Activated CD4-positive, alpha-beta T cell treated with anti-CD3 and anti-CD28 coated beads for 36 hours (primary cell): Measurements from ENCODE around the gene TARM1. TPM values are rescaled to one million over a fixed set of nuclear protein-coding genes. Genes with fewer than 3 reads are reported as not detected.
"Not testable (repeated sequence)": the region's sequence is repeated elsewhere in the genome, so short reads cannot be mapped to it uniquely, and the experiment has no call there.

Experiments used
- ATAC-seq: fragments of 200-7000 bp; cut with Tn5 transposase; one replicate; pipeline ENCODE4 v1.10.0; 2021; ENCODE audit warnings: mild to moderate bottlenecking, moderate library complexity
- CTCF ChIA-PET: fragments of 350-600 bp; sonication (Branson Sonifier 250); formaldehyde crosslinking; loops from one replicate; lab custom pipeline; 2021; ENCODE audit warnings: antibody characterized with exemption; lab: Charles Lee
- POLR2A ChIA-PET: fragments of 350-600 bp; sonication (Branson Sonifier 250); formaldehyde crosslinking; loops from one replicate; lab custom pipeline; 2021; ENCODE audit warnings: antibody characterized with exemption, inconsistent platforms; lab: Charles Lee
- DNase-seq: peaks from one replicate; pipeline ENCODE4 v3.0.0-alpha.2; 2020
- H3K27ac Mint-ChIP-seq: one replicate; pipeline ENCODE4 v1.8.0; 2021; ENCODE audit warnings: mixed read lengths
- H3K27me3 Mint-ChIP-seq: one replicate; pipeline ENCODE4 v1.8.0; 2021; ENCODE audit warnings: mixed read lengths
- H3K36me3 Mint-ChIP-seq: one replicate; pipeline ENCODE4 v1.8.0; 2021; ENCODE audit warnings: low read depth, mixed read lengths
- H3K4me1 Mint-ChIP-seq: one replicate; pipeline ENCODE4 v1.8.0; 2021; ENCODE audit warnings: mixed read lengths
- H3K4me3 Mint-ChIP-seq: one replicate; pipeline ENCODE4 v1.8.0; 2021; ENCODE audit warnings: mild to moderate bottlenecking, moderate library complexity, mixed read lengths
- H3K9me3 Mint-ChIP-seq: one replicate; pipeline ENCODE4 v1.8.0; 2021; ENCODE audit warnings: low read depth, mixed read lengths
- intact Hi-C, 2 experiments: fragments of 100-400 bp; cut with DNase I in 1 of 2; cut with micrococcal nuclease in 1 of 2; formaldehyde crosslinking; loops; one replicate each; pipeline versions ENCODE4 v1.14.2 to v1.15.1; 2022 to 2024; cut with DNase I, micrococcal nuclease
- total RNA-seq, 2 experiments: library from RNA; stranded (reverse); gene quantifications; one replicate each; pipeline ENCODE4 v1.2.3, GENCODE V29; 2021

Gene TARM1
- total RNA-seq, 2 experiments from 2014 or later = not detected

DNA sequence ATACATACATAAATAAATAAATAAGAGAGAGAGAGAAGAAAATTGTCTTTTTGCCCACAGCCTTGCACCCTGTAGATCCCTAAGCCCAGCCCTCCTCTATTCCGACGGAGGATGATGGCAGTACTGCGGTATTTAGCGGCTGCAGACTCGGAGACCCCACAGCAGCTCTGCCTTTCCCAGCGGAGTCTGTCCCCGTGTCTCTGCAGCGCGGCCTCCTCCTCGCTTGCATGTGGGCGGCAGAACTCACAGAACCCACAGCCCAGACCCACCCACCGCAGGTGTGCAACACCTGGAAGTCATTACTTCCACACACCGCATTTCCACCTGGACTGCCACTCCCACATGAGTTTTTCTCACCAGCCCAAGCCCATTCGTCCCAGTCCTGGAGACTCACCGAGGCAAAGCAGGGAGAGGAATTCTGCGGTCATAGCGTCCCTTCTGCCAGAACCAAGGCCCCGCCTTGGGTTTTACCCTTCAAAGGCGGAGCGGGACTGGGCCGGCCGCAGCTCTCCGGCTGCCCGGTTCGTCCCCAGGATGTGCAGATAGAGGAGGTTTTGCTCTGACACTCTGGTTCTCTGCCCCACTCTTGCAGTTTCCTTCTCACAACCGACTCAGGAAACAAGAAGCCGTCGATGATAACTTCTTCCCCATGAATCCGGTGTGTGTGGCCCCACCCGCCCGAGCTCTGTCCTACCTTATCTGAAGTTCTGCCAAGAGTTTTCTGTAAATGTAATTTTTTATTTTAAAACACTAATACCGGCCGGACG is 17.6 kb downstream of the TARM1 start, which contains the start of gene VSTM1:
Gene VSTM1 (minus strand): TSS at position 548 of the 767 bp plus-strand sequence. CDS start 120 bp downstream, at position 428.
- intact Hi-C loops = no loop called here
- ChIA-PET POLR2A (no interaction called here), CTCF (no interaction called here)
- Mint-ChIP-seq H3K4me1 (no peaks in the 10 kb centered on the region), H3K4me3 (no peak within 1 kb of the TSS), H3K36me3 (no peaks in the 10 kb centered on the region), H3K27ac (no peak within 1 kb of the TSS), H3K9me3 (no peaks in the 10 kb centered on the region), H3K27me3 (peaks cover 11% of the 10 kb centered on the region)
- DNase-seq = no peak
- no peak for ATAC-seq

DNA sequence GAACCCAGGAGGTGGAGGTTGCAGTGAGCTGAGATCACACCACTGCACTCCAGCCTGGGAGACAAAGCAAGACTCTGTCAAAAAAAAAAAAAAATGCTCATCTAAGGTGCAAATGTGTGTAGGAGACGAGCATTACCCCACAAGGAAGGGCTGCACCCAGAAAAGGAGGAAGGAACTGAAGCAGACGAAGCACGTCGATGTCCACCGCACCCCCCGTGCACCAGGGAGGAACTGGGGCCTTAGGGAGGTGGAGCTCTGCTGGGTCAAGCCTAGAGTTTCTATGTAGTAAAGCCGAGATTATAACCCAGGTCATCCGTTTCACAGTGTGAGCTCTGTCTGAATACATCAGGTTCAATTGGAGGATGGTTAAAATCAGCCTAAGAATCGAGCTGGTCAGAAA is 18.5 kb downstream of the TARM1 start:
- H3K4me1 Mint-ChIP-seq = no peaks in the 10 kb centered on the region
- DNase-seq (no peak), ATAC-seq (no peak)
- intact Hi-C loops = no loop called here
- no peak overlapping the region for H3K4me3 Mint-ChIP-seq
- no peaks in the 10 kb centered on the region for H3K9me3 Mint-ChIP-seq
- H3K27ac Mint-ChIP-seq = no peak overlapping the region
- peaks cover 11% of the 10 kb centered on the region for H3K27me3 Mint-ChIP-seq
- H3K36me3 Mint-ChIP-seq = no peaks in the 10 kb centered on the region
- ChIA-PET CTCF (no interaction called here), POLR2A (no interaction called here)

DNA sequence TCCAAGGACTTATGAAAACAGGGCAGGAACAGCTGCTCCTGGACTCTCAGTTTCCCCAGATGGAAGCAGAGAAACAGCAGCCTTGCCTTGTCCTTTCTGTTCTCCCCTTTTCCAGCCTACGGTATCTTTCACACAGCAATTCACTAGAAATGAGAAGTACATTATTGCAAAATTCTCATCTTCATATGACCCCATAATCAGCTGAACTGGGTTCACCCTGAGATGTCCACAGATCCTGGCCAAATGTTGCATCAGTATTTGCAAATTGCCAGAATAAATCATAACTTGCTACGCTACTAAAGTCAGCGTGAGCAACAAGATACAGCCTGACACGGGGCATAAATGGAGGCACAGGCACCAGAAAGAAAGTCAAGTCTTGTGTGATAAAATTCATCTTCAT is 33.5 kb downstream of the TARM1 start:
- ChIA-PET CTCF (interaction anchor here (1.0 kb wide), 1 partner anchor 255 kb away, joined by 3 read pairs; no protein-coding TSS in a partner anchor), POLR2A (no interaction called here)
- no peaks in the 10 kb centered on the region for H3K9me3 Mint-ChIP-seq
- H3K27me3 Mint-ChIP-seq = peaks cover 20% of the 10 kb centered on the region
- no peaks in the 10 kb centered on the region for H3K4me1 Mint-ChIP-seq
- no peak overlapping the region for H3K27ac Mint-ChIP-seq
- no peaks in the 10 kb centered on the region for H3K36me3 Mint-ChIP-seq
- DNase-seq (no peak), ATAC-seq (no peak)
- H3K4me3 Mint-ChIP-seq = no peak overlapping the region
- intact Hi-C loops = no loop called here

DNA sequence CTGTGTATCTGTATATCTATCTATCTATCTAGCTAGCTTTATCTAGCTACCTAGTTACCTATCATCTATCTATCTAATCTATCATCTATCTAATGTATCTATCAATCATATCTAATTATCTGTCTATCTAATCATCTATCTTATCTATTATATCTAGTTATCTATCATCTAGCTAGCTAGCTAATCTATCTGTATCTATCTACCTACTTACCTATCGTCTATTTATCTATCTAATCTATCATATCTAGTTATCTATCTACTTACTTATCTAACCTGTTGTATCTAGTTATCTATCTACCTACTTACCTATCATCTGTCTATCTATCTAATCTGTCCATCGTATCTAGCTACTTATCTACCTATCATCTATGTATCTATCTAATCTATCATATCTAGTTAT is 35.4 kb downstream of the TARM1 start:
- DNase-seq (no peak), ATAC-seq (no peak)
- H3K27me3 Mint-ChIP-seq = peaks cover 25% of the 10 kb centered on the region
- H3K27ac Mint-ChIP-seq = no peak overlapping the region
- H3K4me1 Mint-ChIP-seq = no peaks in the 10 kb centered on the region
- ChIA-PET CTCF (interaction anchor here (0.9 to 1.6 kb wide), 2 partner anchors 12 to 22 kb away, joined by 3 read pairs; no protein-coding TSS in a partner anchor), POLR2A (no interaction called here)
- intact Hi-C loops = no loop called here
- H3K9me3 Mint-ChIP-seq = no peaks in the 10 kb centered on the region
- no peak overlapping the region for H3K4me3 Mint-ChIP-seq
- no peaks in the 10 kb centered on the region for H3K36me3 Mint-ChIP-seq

DNA sequence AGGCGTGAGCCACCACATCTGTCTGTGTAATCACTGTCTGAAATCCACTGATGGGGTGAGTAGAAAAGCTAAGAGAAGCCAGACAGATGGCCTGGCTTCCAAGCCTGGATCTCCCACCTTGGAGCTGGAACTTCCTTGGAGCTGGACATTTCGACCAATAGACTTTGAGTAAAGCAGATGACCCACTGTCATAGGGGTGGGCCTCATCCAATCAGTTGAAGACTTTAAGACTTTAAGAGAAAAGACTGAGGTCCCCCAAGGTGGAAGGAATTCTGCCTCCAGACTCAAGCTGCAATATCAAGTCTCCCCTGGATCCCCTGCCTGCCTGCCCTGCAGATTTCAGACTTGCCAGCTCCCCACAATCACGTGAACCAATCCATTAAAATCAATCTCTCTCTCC is 38.2 kb downstream of the TARM1 start:
- H3K27me3 Mint-ChIP-seq = peaks cover 21% of the 10 kb centered on the region
- H3K9me3 Mint-ChIP-seq = no peaks in the 10 kb centered on the region
- intact Hi-C loops = no loop called here
- no peak overlapping the region for H3K4me3 Mint-ChIP-seq
- ATAC-seq (no peak), DNase-seq (no peak)
- H3K27ac Mint-ChIP-seq = no peak overlapping the region
- ChIA-PET CTCF (interaction anchor here (0.5 to 1.6 kb wide), 7 partner anchors 11 to 250 kb away, joined by 3 to 7 read pairs (median 5); no protein-coding TSS in a partner anchor), POLR2A (interaction anchor here (0.5 kb wide), 1 partner anchor 568 kb away, joined by 3 read pairs; no protein-coding TSS in a partner anchor)
- H3K4me1 Mint-ChIP-seq = no peaks in the 10 kb centered on the region
- H3K36me3 Mint-ChIP-seq = no peaks in the 10 kb centered on the region

DNA sequence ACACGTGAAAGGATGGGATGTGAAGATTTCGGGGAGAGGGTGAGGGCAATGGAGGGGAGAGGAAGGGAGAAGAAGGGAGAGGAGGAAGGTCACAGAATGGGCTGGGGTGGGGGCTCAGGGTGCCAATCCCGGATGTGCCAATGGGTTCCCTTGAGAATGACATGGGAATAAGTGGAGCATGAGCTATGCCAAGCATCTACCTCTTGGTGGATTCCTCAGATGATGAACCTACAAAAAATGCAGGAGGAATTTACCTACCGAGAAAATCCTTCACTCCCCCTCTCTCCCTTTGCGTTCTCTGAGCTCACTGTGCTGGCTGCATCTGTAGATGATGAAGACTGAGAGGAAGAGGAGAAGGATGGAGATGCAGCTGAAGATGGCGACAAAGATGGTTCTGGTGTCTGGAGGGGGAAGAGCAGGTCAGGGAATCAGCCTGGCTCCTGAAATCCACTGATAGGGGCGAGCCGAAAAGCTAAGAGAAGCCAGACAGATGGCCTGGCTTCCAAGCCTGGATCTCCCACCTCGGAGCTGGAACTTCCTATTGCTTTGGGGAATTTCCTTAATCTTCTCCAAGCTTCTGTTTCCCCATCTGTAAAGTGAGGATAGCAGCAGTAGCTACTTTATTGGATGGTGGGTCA is 39.1 kb downstream of the TARM1 start:
- Mint-ChIP-seq H3K27ac (no peak overlapping the region), H3K36me3 (no peaks in the 10 kb centered on the region), H3K4me1 (no peaks in the 10 kb centered on the region), H3K27me3 (peaks cover 18% of the 10 kb centered on the region), H3K4me3 (no peak overlapping the region), H3K9me3 (no peaks in the 10 kb centered on the region)
- POLR2A ChIA-PET = no interaction called here
- intact Hi-C loops = no loop called here
- ATAC-seq (no peak), DNase-seq (no peak)
- CTCF ChIA-PET = interaction anchor here (0.6 to 1.6 kb wide), 5 partner anchors 11 to 249 kb away, joined by 3 to 7 read pairs (median 6); no protein-coding TSS in a partner anchor

DNA sequence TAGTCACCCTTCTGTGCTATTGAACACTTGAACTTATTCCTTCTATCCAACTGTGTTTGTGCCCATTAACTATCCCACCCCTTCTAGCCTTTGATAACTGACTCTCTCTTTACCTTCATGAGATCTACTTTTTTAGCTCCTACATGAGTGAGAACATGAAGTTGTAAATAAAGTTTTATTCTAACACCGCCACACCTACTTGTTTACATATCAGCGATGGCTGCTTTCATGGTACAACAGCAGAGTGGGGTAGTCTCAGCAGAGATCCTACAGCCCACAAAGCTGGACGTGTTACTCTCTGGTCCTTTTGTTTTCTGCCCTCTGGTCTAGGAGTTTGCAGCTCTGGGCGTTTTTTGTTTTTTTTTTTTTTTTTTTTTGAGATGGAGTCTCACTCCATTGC is 41.2 kb downstream of the TARM1 start:
- H3K9me3 Mint-ChIP-seq = no peaks in the 10 kb centered on the region
- no peaks in the 10 kb centered on the region for H3K4me1 Mint-ChIP-seq
- no peak overlapping the region for H3K27ac Mint-ChIP-seq
- intact Hi-C loops = no loop called here
- no peak for DNase-seq
- CTCF ChIA-PET = interaction anchor here (1.3 to 2.5 kb wide), 2 partner anchors 10 to 15 kb away, joined by 9 read pairs; no protein-coding TSS in a partner anchor
- no peak overlapping the region for H3K4me3 Mint-ChIP-seq
- no peaks in the 10 kb centered on the region for H3K36me3 Mint-ChIP-seq
- POLR2A ChIA-PET = no interaction called here
- H3K27me3 Mint-ChIP-seq = peaks cover 14% of the 10 kb centered on the region
- ATAC-seq = no peak

DNA sequence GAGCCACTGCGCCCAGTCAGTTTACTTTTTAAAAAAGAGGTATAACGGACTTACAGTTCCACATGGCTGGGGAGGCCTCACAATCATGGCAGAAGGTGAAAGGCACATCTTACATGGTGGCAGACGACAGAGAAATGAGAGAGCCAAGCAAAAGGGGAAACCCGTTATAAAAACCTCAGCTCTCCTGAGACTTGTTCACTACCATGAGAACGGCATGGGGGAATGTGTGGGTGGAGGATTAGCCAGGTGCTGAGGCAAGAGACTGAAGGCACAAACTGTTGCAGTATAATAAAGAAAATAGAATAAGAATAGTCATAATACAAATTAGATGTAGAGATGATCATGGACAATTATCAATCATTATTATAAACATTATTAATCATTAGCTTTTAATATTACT is 44.6 kb downstream of the TARM1 start:
- H3K4me1 Mint-ChIP-seq, H3K27ac Mint-ChIP-seq, ATAC-seq, H3K4me3 Mint-ChIP-seq, CTCF ChIA-PET, DNase-seq, H3K9me3 Mint-ChIP-seq, intact Hi-C loops, POLR2A ChIA-PET, H3K36me3 Mint-ChIP-seq: not testable (repeated sequence)
- peaks cover 10% of the 10 kb centered on the region for H3K27me3 Mint-ChIP-seq

DNA sequence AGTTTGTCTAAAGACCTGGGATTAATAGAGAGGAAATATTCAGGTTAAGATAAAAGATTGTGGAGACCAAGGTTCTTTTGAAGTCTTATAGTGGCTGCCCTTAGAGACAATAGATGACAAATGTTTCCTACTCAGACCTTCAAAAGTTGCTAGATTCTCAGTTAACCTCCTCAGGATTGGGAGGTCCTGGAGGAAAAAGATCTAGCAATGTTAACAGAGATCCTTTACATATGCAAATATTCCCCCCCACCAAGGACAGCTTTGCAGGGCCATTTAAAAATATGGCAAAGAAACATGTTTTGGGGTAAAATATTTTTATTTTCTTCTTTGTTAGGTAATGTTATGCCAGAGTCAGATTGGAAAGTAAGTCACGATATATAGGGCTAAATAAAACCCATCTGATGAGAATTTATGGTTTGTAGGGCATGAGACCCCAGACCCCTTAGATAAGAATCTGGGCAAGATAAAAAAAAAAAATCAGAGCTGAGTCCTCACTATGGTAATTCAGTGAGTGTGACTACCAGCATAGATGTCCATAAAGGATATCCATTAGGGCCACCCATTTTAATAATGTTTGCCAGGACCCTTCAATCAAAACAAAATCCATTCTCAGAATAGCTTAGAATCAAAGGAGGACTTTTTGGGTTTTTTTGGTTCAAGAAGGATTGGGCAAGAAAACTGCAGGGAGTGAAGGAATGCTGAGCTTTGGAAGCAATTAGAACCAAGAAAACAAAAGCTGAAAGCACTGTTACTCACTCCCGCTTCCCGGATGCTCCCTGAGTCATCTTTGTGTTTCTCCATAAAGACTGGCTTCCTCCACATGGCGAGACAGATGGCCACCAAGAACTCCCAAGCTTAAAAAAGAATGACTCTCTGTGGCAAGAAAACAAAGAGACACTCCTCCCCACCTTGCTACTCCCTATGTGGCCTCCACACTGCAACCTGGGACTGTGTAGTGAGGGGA is 45.7 kb downstream of the TARM1 start:
- ChIA-PET CTCF (interaction anchor here (1.3 kb wide), 1 partner anchor 12 kb away, joined by 5 read pairs; no protein-coding TSS in a partner anchor), POLR2A (no interaction called here)
- Mint-ChIP-seq H3K27me3 (peaks cover 17% of the 10 kb centered on the region), H3K27ac (no peak overlapping the region), H3K4me1 (no peaks in the 10 kb centered on the region), H3K9me3 (no peaks in the 10 kb centered on the region), H3K4me3 (no peak overlapping the region), H3K36me3 (no peaks in the 10 kb centered on the region)
- intact Hi-C loops = no loop called here
- no peak for DNase-seq
- no peak for ATAC-seq

DNA sequence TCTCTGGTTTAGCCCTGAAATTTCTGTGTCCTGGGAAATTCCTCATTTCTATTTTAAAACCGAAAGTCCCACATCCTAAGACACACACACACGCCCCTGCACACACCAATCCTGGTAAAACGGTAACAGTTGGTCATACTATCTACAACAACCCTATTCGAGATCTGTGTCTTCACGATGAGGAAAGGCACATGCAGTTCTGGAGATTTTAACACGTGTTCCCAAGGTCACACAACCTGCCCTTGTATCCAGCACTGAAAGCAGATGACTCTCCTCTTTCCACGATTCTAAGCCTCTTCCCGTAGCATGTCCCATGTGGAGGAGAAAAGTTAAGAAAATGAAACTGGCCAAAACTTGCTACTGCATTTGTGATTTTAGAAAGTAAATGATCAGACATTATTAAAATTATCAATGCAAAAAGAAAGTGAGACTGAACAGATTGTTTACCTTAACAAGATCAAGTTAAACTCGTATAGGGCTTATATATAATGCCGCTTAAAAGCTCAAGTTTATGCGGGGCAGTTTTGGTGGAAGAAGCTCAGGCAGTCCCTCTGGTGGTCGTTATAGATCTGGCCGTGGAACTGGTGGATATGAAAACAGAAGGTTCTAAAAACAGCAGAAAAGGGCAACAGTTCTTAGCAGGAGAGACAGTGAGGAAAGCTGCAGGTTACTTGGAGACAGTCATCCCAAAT is 50.1 kb downstream of the TARM1 start:
- no peaks in the 10 kb centered on the region for H3K9me3 Mint-ChIP-seq
- POLR2A ChIA-PET = no interaction called here

More for the DNA sequence above, 50.1 kb downstream of the TARM1 start:
- intact Hi-C loops = loop anchor here (1.0 kb wide), 2 partner anchors 189 to 238 kb away; no protein-coding TSS in a partner anchor
- ATAC-seq = no peak
- Mint-ChIP-seq H3K27me3 (peaks cover 24% of the 10 kb centered on the region), H3K27ac (no peak overlapping the region), H3K4me3 (no peak overlapping the region), H3K36me3 (no peaks in the 10 kb centered on the region), H3K4me1 (no peaks in the 10 kb centered on the region)
- CTCF ChIA-PET = interaction anchor here (1.0 to 1.7 kb wide), 3 partner anchors 11 to 258 kb away, joined by 3 to 7 read pairs (median 7); no protein-coding TSS in a partner anchor
- no peak for DNase-seq
